ENCODE results near the gene YTHDF2.

YTHDF2 gene

DNA sequence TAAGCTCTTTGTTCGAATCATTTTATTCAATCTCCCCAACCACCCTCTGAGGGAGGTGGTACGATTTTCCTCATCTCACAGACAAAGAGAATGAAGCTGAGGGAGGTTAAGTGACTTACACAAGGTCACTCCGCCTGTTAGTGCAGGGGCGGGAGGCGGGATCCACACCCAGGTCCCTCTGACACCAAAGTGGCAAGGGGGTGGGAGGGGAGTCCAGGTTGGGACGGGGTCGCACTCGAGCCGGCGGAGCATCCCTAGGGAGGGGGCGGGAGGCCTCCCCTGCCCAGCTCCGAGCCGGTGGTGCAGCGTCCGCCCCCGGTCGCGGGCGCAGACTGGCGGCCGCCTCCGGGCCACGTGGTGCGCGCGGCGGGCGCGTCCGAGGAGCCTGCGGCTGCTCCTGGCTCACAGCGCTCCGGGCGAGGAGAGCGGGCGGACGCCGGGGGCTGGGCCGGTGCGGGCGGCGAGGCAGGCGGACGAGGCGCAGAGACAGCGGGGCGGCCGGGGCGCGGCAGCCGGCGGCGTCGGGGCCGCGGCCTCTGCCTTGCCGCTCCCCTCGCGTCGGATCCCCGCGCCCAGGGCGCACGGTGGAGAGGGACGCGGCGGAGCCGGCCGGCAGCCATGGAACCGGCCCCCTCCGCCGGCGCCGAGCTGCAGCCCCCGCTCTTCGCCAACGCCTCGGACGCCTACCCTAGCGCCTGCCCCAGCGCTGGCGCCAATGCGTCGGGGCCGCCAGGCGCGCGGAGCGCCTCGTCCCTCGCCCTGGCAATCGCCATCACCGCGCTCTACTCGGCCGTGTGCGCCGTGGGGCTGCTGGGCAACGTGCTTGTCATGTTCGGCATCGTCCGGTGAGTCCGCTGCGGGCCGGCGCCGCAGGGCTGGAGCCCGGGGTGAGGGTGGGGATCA lies 75.3 kb downstream of the YTHDF2 start, which contains the start of gene OPRD1:
Gene OPRD1, plus strand, starts transcription at position 405 of the 903 bp plus-strand sequence. Its CDS starts 214 bp downstream, at position 619.
- TF ChIP-seq, protein P1, sequence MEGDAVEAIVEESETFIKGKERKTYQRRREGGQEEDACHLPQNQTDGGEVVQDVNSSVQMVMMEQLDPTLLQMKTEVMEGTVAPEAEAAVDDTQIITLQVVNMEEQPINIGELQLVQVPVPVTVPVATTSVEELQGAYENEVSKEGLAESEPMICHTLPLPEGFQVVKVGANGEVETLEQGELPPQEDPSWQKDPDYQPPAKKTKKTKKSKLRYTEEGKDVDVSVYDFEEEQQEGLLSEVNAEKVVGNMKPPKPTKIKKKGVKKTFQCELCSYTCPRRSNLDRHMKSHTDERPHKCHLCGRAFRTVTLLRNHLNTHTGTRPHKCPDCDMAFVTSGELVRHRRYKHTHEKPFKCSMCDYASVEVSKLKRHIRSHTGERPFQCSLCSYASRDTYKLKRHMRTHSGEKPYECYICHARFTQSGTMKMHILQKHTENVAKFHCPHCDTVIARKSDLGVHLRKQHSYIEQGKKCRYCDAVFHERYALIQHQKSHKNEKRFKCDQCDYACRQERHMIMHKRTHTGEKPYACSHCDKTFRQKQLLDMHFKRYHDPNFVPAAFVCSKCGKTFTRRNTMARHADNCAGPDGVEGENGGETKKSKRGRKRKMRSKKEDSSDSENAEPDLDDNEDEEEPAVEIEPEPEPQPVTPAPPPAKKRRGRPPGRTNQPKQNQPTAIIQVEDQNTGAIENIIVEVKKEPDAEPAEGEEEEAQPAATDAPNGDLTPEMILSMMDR (IDR thresholded peaks at IDR 0.05; ENCODE audit: low read depth, low read length, missing control alignments): no peak
- H3K4me3 ChIP-seq (replicated peaks; ENCODE audit: low read depth, low read length): peak within 1 kb of the TSS; percentile 19; the same call in 1 of the 2 replicates
- no peak for DNase-seq (ENCODE audit: extremely low read depth, low read depth)

- no peak for DNase-seq (ENCODE audit: extremely low read depth, low read depth)
- H3K4me3 ChIP-seq (replicated peaks; ENCODE audit: low read depth, low read length): peak overlapping the region; percentile 19; the same call in 1 of the 2 replicates
- TF ChIP-seq, protein P1 (IDR thresholded peaks at IDR 0.05; ENCODE audit: low read depth, low read length, missing control alignments): no peak
Measured at GRCh38 chr1:28812669-28813468, 76.1 kb downstream of the YTHDF2 start.

DNA sequence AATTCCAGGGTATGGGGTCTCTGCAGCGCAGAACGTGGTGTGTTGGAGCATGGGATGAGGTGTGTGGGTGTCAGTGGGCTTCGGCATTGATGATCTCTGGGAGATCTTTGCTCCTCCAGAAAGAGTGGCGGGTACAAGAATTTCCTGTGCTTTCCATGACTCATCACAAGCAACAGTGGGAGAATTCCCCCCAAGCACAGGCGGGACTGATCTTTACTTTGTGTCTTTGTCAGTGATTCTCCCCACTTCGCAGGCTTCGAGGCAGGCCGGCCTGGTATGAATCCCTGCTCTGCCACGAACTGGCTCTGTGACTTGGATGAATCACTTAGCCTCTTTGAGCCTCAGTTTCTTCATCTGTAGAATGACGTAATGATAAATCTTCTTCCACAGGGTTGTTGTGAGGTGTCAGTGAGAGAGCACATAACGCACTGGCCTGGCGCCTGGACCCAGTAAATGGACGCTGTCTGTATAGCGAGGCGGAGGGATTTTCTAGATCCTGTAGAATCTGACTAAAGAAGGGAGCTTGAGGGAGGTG lies 77.3 kb downstream of the YTHDF2 start:
- DNase-seq (ENCODE audit: extremely low read depth, low read depth): no peak
- TF ChIP-seq, protein P1 (IDR thresholded peaks at IDR 0.05; ENCODE audit: low read depth, low read length, missing control alignments): no peak
- H3K4me3 ChIP-seq (replicated peaks; ENCODE audit: low read depth, low read length): no peak overlapping the region

DNA sequence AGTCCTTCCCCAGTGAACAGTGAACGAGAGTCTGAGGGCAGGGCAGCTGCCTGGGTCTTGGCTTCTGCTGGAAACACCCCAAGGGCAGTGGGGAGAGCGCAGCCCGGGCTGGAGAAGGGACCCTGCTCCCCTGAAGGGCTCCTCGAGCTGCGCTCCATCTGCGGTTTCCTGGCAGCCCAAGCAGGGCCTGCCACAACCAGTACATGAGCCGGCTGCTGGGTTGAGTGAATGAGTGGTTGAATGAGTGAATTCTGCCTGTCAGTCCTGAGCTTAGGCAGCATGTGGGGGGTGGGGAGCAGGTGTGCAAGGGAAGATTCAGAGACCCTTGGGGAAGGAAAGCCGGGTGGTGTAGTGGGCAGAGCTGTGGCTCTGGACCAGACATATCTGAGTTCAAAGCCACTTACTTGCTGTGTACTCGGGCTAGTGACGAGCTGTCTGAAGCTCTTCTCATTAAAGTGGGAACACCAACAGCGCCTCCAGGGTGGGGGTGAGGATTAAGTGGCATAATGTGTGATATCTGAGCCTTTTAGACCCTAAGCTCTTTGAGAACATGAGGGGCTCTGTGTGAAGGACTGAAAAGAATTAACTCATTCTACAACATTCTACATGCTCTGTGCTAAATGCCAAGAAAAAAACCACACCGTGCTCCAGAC lies 78.9 kb downstream of the YTHDF2 start:
- TF ChIP-seq, protein P1 (IDR thresholded peaks at IDR 0.05; ENCODE audit: low read depth, low read length, missing control alignments): no peak
- no peak for DNase-seq (ENCODE audit: extremely low read depth, low read depth)
- H3K4me3 ChIP-seq (replicated peaks; ENCODE audit: low read depth, low read length): no peak overlapping the region

GRCh38 chr1:28817133-28817532 lies 80.4 kb downstream of the YTHDF2 start:
- TF ChIP-seq, protein P1 (IDR thresholded peaks at IDR 0.05; ENCODE audit: low read depth, low read length, missing control alignments): no peak
- no peak overlapping the region for H3K4me3 ChIP-seq (replicated peaks; ENCODE audit: low read depth, low read length)
- no peak for DNase-seq (ENCODE audit: extremely low read depth, low read depth)

DNA sequence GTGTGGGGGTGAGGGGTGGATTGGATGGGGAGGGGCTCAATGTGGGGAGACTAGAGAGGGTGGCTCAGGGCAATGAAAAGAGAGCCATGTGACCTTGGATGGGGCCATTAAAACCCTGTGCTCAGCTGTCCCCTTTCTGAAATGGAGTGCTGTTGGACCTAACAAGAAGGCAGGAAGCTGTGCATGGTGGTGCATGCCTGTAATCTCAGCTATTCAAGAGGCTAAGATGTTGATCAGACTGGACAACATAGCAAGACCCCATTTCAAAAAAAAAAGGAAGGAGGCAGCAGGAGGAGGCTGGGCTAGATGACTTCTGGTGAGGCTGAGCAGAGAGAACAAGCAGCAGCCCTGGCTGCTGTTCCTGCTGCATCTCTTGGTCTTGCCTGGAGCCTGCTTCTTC lies 82.3 kb downstream of the YTHDF2 start:
- no peak overlapping the region for H3K4me3 ChIP-seq (replicated peaks; ENCODE audit: low read depth, low read length)
- no peak for DNase-seq (ENCODE audit: extremely low read depth, low read depth)
- TF ChIP-seq, protein P1 (IDR thresholded peaks at IDR 0.05; ENCODE audit: low read depth, low read length, missing control alignments): no peak

Data from HFF-Myc (cell line).